Nasal cavity respiratory epithelium epithelial cell of viscerocranial mucosa (primary cell): ENCODE data around the gene ARID3B. TPM values are rescaled to one million over a fixed set of nuclear protein-coding genes. Genes with fewer than 3 reads are reported as not detected.

Source experiments
- total RNA-seq: library from RNA; depleted of rRNA; stranded (reverse); fragments of >200 nt; gene quantifications from 2 replicates; pipeline ENCODE4 v1.2.3, GENCODE V29; 2014

Gene ARID3B
- total RNA-seq: 5.5 and 8.6 TPM in 2 replicates

GRCh38 chr15:74540761-74541493 lies at the start of gene ARID3B:
ARID3B (plus strand) TSS chr15:74541220; CDS start chr15:74543937, 2,717 bp downstream.

GRCh38 chr15:74615508-74616365 lies 74.7 kb downstream of the ARID3B start, which contains the start of gene CLK3:
CLK3 (plus strand) TSS chr15:74615836; CDS start chr15:74619197, 3,361 bp downstream.

Other genes with a start within 250 kb of the ARID3B start
- under 0.01 and 0.07 TPM in 2 replicates for gene CYP11A1, start 173.6 kb upstream of the ARID3B start, total RNA-seq
- gene SEMA7A, start 107.3 kb upstream of the ARID3B start, total RNA-seq: 14.0 and 20.9 TPM in 2 replicates
- 26.7 and 26.8 TPM in 2 replicates for gene UBL7, start 80.1 kb upstream of the ARID3B start, total RNA-seq
- gene CLK3, start 74.6 kb downstream of the ARID3B start, total RNA-seq: 49.2 and 55.3 TPM in 2 replicates
- gene EDC3, start 154.8 kb downstream of the ARID3B start, total RNA-seq: 6.8 and 19.5 TPM in 2 replicates
- 1.6 and 3.1 TPM in 2 replicates for gene CYP1A1, start 184.3 kb downstream of the ARID3B start, total RNA-seq
- not detected in 2 replicates for gene CYP1A2, start 207.6 kb downstream of the ARID3B start, total RNA-seq
- 32.8 and 96.9 TPM in 2 replicates for gene CSK, start 240.9 kb downstream of the ARID3B start, total RNA-seq